H1 (cell line): ENCODE data around the gene SMYD3. TPM values are rescaled to one million over a fixed set of nuclear protein-coding genes. Genes with fewer than 3 reads are reported as not detected.

Source experiments
- CTCF ChIA-PET: fragments of 300-600 bp; sonication (Branson Sonifier 250); formaldehyde crosslinking; loops from one replicate; lab custom pipeline; 2021; ENCODE audit not compliant: partially characterized antibody; lab: Charles Lee
- POLR2A ChIA-PET: fragments of 300-600 bp; sonication (Branson Sonifier 250); formaldehyde crosslinking; loops from one replicate; lab custom pipeline; 2021; ENCODE audit warnings: inconsistent platforms; ENCODE audit not compliant: partially characterized antibody; lab: Charles Lee
- DNase-seq, 2 experiments: peaks; one replicate each; pipeline versions ENCODE4 v3.0.0 to v3.0.0-alpha.2; 2010 to 2022; ENCODE audit warnings: low spot score in 2 of 2, low read depth in 1 of 2, mixed read lengths in 1 of 2
- FAIRE-seq: peaks from 2 replicates; lab custom pipeline; 2011; peaks lifted over from hg19 to GRCh38; lab: Jason Lieb, UNC
- H2AFZ ChIP-seq: 2 replicates; pipeline ENCODE4 v1.8.1; 2012; ENCODE audit warnings: low read length, inconsistent platforms
- H2AK5ac ChIP-seq: 2 replicates; pipeline ENCODE4 v1.6.1; 2013; ENCODE audit warnings: low read depth, low read length
- H2BK120ac ChIP-seq: replicated peaks from 2 replicates; pipeline ENCODE3; 2013; ENCODE audit warnings: low read depth, low read length, inconsistent platforms
- H2BK12ac ChIP-seq: 2 replicates; pipeline ENCODE4 v1.6.1; 2013; ENCODE audit warnings: low read depth, low read length
- H2BK15ac ChIP-seq: 2 replicates; pipeline ENCODE4 v1.6.1; 2013; ENCODE audit warnings: low read length
- H2BK20ac ChIP-seq: 2 replicates; pipeline ENCODE4 v1.6.1; 2013; ENCODE audit warnings: low read length
- H2BK5ac ChIP-seq: 2 replicates; pipeline ENCODE4 v1.6.1; 2013; ENCODE audit warnings: low read depth, low read length
- H3K14ac ChIP-seq: 2 replicates; pipeline ENCODE4 v1.6.1; 2013; ENCODE audit warnings: inconsistent platforms; ENCODE audit not compliant: insufficient read length
- H3K18ac ChIP-seq: 2 replicates; pipeline ENCODE4 v1.6.1; 2013; ENCODE audit warnings: low read length; ENCODE audit errors: extremely low read depth
- H3K23ac ChIP-seq: 2 replicates; pipeline ENCODE4 v1.6.1; 2013; ENCODE audit warnings: inconsistent platforms; ENCODE audit not compliant: insufficient read length
- H3K23me2 ChIP-seq: 2 replicates; pipeline ENCODE4 v1.6.1; 2013; ENCODE audit warnings: low read depth, low read length
- H3K27ac ChIP-seq: 2 replicates; pipeline ENCODE4 v1.6.1; 2011; ENCODE audit warnings: low read depth, low read length, inconsistent platforms
- H3K27me3 ChIP-seq, 4 experiments: replicated peaks in 1 of 4; 1 replicate in 1 of 4; 2 replicates in 3 of 4; pipeline versions ENCODE4 v1.6.1 to v1.8.1; 2011 to 2013; ENCODE audit warnings: low read length in 3 of 4, mild to moderate bottlenecking in 3 of 4, inconsistent platforms in 2 of 4, mixed read lengths in 2 of 4, moderate library complexity in 1 of 4; ENCODE audit not compliant: control insufficient read depth in 3 of 4, insufficient read depth in 3 of 4; ENCODE audit errors: extremely low read depth in 1 of 4
- H3K36me3 ChIP-seq, 4 experiments: 2 replicates each; pipeline versions ENCODE4 v1.6.1 to v1.8.1; 2011 to 2013; ENCODE audit warnings: mild to moderate bottlenecking in 4 of 4, low read length in 3 of 4, moderate library complexity in 2 of 4, control low read depth in 1 of 4, inconsistent platforms in 1 of 4; ENCODE audit not compliant: insufficient read depth in 4 of 4, control insufficient read depth in 2 of 4
- H3K4ac ChIP-seq: replicated peaks from 2 replicates; pipeline ENCODE3; 2013; ENCODE audit warnings: low read length, low read depth, mixed read lengths, inconsistent platforms; ENCODE audit not compliant: insufficient read length
- H3K4me1 ChIP-seq, 4 experiments: replicated peaks in 1 of 4; 1 replicate in 1 of 4; 2 replicates in 3 of 4; pipeline versions ENCODE4 v1.6.1 to v1.8.1; 2011 to 2013; ENCODE audit warnings: low read length in 3 of 4, inconsistent platforms in 2 of 4, mixed read lengths in 1 of 4; ENCODE audit not compliant: insufficient read depth in 4 of 4, control insufficient read depth in 3 of 4
- H3K4me2 ChIP-seq, 2 experiments: 2 replicates each; pipeline versions ENCODE4 v1.6.1 to v1.8.1; 2011 to 2013; ENCODE audit warnings: low read depth in 2 of 2, low read length in 2 of 2, control low read depth in 1 of 2, inconsistent platforms in 1 of 2, mild to moderate bottlenecking in 1 of 2; ENCODE audit not compliant: insufficient read depth in 1 of 2
- H3K4me3 ChIP-seq, 4 experiments: fragments of 200-600, 300-600 bp in 1 of 4; sonication (generic), shearing (Covaris generic), sonication (Bioruptor Twin) in 1 of 4; 2 replicates each; pipeline versions ENCODE4 v1.5.1 to v1.8.1; 2011 to 2016; ENCODE audit warnings: low read length in 4 of 4, low read depth in 3 of 4, control low read depth in 2 of 4, inconsistent platforms in 2 of 4, mild to moderate bottlenecking in 2 of 4, mixed read lengths in 1 of 4, moderate library complexity in 1 of 4; ENCODE audit not compliant: insufficient read depth in 2 of 4; ENCODE audit errors: extremely low read depth in 1 of 4
- H3K56ac ChIP-seq: replicated peaks from 2 replicates; pipeline ENCODE3; 2013; ENCODE audit warnings: low read depth, mild to moderate bottlenecking, mixed read lengths, low read length, inconsistent platforms; ENCODE audit not compliant: insufficient read length
- H3K79me1 ChIP-seq: 2 replicates; pipeline ENCODE4 v1.6.1; 2013; ENCODE audit warnings: low read depth, low read length, control low read depth
- H3K79me2 ChIP-seq, 2 experiments: 2 replicates each; pipeline versions ENCODE4 v1.6.1 to v1.8.1; 2012 to 2013; ENCODE audit warnings: low read length in 2 of 2, mild to moderate bottlenecking in 2 of 2, inconsistent platforms in 1 of 2; ENCODE audit not compliant: insufficient read depth in 2 of 2, control insufficient read depth in 1 of 2
- H3K9ac ChIP-seq, 4 experiments: replicated peaks in 1 of 4; 1 replicate in 1 of 4; 2 replicates in 3 of 4; pipeline versions ENCODE4 v1.6.1 to v1.8.1; 2011 to 2013; ENCODE audit warnings: low read depth in 3 of 4, low read length in 3 of 4, control low read depth in 2 of 4, mild to moderate bottlenecking in 2 of 4, moderate library complexity in 2 of 4, inconsistent platforms in 1 of 4; ENCODE audit errors: extremely low read depth in 1 of 4
- H3K9me3 ChIP-seq, 2 experiments: 2 replicates each; pipeline versions ENCODE4 v1.6.1 to v1.8.1; 2012 to 2013; ENCODE audit warnings: mild to moderate bottlenecking in 2 of 2, moderate library complexity in 2 of 2, control low read depth in 1 of 2, inconsistent platforms in 1 of 2, low read depth in 1 of 2, low read length in 1 of 2, mixed read lengths in 1 of 2; ENCODE audit not compliant: insufficient read depth in 2 of 2
- H4K20me1 ChIP-seq, 2 experiments: replicated peaks in 1 of 2; 2 replicates each; pipeline versions ENCODE3 to v1.8.1; 2011 to 2013; ENCODE audit warnings: inconsistent platforms in 2 of 2, low read length in 2 of 2, mild to moderate bottlenecking in 1 of 2; ENCODE audit not compliant: insufficient read depth in 2 of 2, control insufficient read depth in 1 of 2
- H4K5ac ChIP-seq: 2 replicates; pipeline ENCODE4 v1.6.1; 2013; ENCODE audit warnings: low read length, low read depth, mixed read lengths, inconsistent platforms; ENCODE audit not compliant: insufficient read length
- H4K8ac ChIP-seq: 2 replicates; pipeline ENCODE4 v1.8.0; 2013; ENCODE audit warnings: mild to moderate bottlenecking, moderate library complexity, low read length, inconsistent platforms; ENCODE audit not compliant: insufficient read depth; ENCODE audit errors: extremely low read depth
- H4K91ac ChIP-seq: replicated peaks from 2 replicates; pipeline ENCODE3; 2013; ENCODE audit warnings: low read length, mixed read lengths, inconsistent platforms; ENCODE audit not compliant: insufficient read length
- WGBS, 2 experiments: shearing (Covaris generic) in 1 of 2; methylation state at CpG; one replicate each; pipeline versions ENCODE4 v1.1.6 to v1.1.7; 2013 to 2015; ENCODE audit warnings: low lambda C conversion rate in 2 of 2, mixed read lengths in 2 of 2, inconsistent platforms in 1 of 2, low coverage in 1 of 2, missing lambda C conversion rate in 1 of 2; ENCODE audit not compliant: insufficient replicate concordance in 2 of 2, insufficient coverage in 1 of 2, insufficient read length in 1 of 2; ENCODE audit errors: extremely low coverage in 1 of 2, missing lambda C conversion rate in 1 of 2; 5-methylcytosine and 5-hydroxymethylcytosine counted together
- polyA plus RNA-seq, 7 experiments: library from polyadenylated mRNA; depleted of rRNA in 3 of 7; stranded (reverse) in 5 of 7; unstranded in 2 of 7; fragments of >200 nt in 5 of 7; fragments of 200-250 nt in 2 of 7; gene quantifications; 1 replicate in 5 of 7; 2 replicates in 1 of 7; 4 replicates in 1 of 7; pipeline versions ENCODE4 v1.2.1 to v1.2.3, GENCODE V29; 2011 to 2013; ENCODE audit warnings: missing spikeins in 2 of 7, mixed read lengths in 2 of 7
- total RNA-seq: library from RNA; stranded (reverse); fragmentation: NEBNext Ultra II Directional; extraction: Animal tissue kit (Norgen Biotek cat#: 25700); gene quantifications from 2 replicates; pipeline ENCODE4 v1.2.1, GENCODE V29; 2021

SMYD3 gene
- total and polyA plus RNA-seq, 2 of the 8 experiments (the other 6 are each of a cell fraction or from before 2014, with no cell fraction given): 17.3 to 25.4 TPM

DNA sequence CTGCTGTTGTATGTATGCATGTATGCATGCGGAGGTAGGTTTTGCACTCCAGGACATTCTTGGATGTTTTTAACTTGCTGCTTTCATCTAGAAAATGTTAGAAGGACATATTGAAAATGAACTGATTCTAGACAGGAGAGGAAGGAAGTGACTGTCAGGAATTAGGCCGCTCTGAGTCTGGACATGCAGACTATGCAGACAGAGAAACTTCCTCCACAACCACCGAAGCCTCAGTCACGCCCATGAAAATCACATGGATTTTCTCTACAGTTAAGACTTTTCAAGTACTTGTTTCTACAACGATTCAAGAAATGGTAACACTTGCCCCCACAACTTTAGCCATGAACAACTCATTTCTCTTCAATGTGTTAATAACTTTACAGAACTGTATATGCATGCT, 211.1 kb downstream of the SMYD3 start:
- 86% methylated on average over 5 of the region's 5 CpGs; no CpG with 5 or more reads in 1 of the 2 experiments for WGBS, 2 experiments
- Histone ChIP-seq H3K4me2 (no peak overlapping the region), H3K9ac (no peak overlapping the region), H2BK12ac (no peak overlapping the region), H4K20me1 (no peaks in the 10 kb centered on the region), H3K4ac (no peak overlapping the region), H2BK15ac (no peak overlapping the region), H3K14ac (no peak overlapping the region), H2BK20ac (no peak overlapping the region), H3K9me3 (no peaks in the 10 kb centered on the region), H3K18ac (no peak overlapping the region), H3K56ac (no peak overlapping the region), H2AK5ac (no peak overlapping the region), H2BK120ac (no peak overlapping the region), H3K79me2 (no peaks in the 10 kb centered on the region), H3K79me1 (no peaks in the 10 kb centered on the region), H3K4me3 (no peak overlapping the region), H4K8ac (no peak overlapping the region), H3K4me1 (peaks cover 0 to 6% (median 2%) of the 10 kb centered on the region in 4 experiments; a peak in 2 of 7 replicates), H2AFZ (no peak overlapping the region), H4K91ac (no peak overlapping the region), H2BK5ac (no peak overlapping the region), H3K27ac (no peak overlapping the region), H3K36me3 (no peaks in the 10 kb centered on the region), H4K5ac (no peak overlapping the region), H3K23me2 (peaks cover 2% of the 10 kb centered on the region; the same call in 1 of the 2 replicates), H3K27me3 (no peaks in the 10 kb centered on the region), H3K23ac (no peak overlapping the region)
- no peak for FAIRE-seq
- no peak for DNase-seq
- ChIA-PET CTCF (no interaction called here), POLR2A (no interaction called here)
